Measurements from ENCODE around the gene ANKRD35. TPM values are rescaled to one million over a fixed set of nuclear protein-coding genes. Genes with fewer than 3 reads are reported as not detected.

ANKRD35 gene
- total RNA-seq, 1 donor from 2014 or later = not detected

GRCh38 chr1:145886816-145887215 is 1.1 kb upstream of the ANKRD35 start:
- no peak for DNase-seq (ENCODE audit: extremely low spot score, unreplicated experiment)
- H3K4me1 Mint-ChIP-seq (ENCODE audit: unreplicated experiment) = peaks cover 48% of the 10 kb centered on the region
- no peaks in the 10 kb centered on the region for H3K9me3 Mint-ChIP-seq (ENCODE audit: unreplicated experiment)
- no peak for TF ChIP-seq CTCF (IDR thresholded peaks at IDR 0.05)
- H3K4me3 Mint-ChIP-seq (ENCODE audit: unreplicated experiment) = peak overlapping the region; percentile 83
- peaks cover 13% of the 10 kb centered on the region for H3K27me3 Mint-ChIP-seq (ENCODE audit: unreplicated experiment)
- no peaks in the 10 kb centered on the region for H3K36me3 Mint-ChIP-seq (ENCODE audit: unreplicated experiment)
- H3K27ac Mint-ChIP-seq (ENCODE audit: unreplicated experiment) = no peak overlapping the region

GRCh38 chr1:145886390-145886789 is 724 bp upstream of the ANKRD35 start:
- Mint-ChIP-seq H3K4me3 (ENCODE audit: unreplicated experiment) (peak overlapping the region; percentile 83), H3K36me3 (ENCODE audit: unreplicated experiment) (no peaks in the 10 kb centered on the region), H3K4me1 (ENCODE audit: unreplicated experiment) (peaks cover 44% of the 10 kb centered on the region), H3K9me3 (ENCODE audit: unreplicated experiment) (no peaks in the 10 kb centered on the region), H3K27ac (ENCODE audit: unreplicated experiment) (no peak overlapping the region), H3K27me3 (ENCODE audit: unreplicated experiment) (peaks cover 13% of the 10 kb centered on the region)
- DNase-seq (ENCODE audit: extremely low spot score, unreplicated experiment) = no peak
- no peak for TF ChIP-seq CTCF (IDR thresholded peaks at IDR 0.05)

DNA sequence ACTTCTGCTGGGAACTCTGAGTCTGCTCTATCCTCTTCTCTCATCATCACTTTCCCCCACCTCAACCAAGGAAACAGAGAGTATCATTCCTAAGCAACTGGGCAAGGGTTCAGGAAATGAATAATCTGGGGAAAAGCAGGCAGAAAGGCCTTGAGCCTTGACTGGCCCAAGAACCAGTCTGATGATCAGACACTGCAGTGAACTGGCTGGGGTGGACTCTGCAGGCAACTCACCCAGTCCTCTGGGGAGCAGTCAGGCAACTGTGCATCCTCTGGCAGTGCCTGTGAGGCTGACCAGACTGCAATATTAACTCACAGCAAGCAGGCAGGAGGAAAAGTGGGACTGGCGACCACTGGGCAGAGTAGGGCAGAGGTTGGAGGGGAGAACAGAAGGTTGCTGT is 991 bp downstream of the ANKRD35 start:
- TF ChIP-seq CTCF (IDR thresholded peaks at IDR 0.05) = no peak
- Mint-ChIP-seq H3K27me3 (ENCODE audit: unreplicated experiment) (peaks cover 15% of the 10 kb centered on the region), H3K36me3 (ENCODE audit: unreplicated experiment) (no peaks in the 10 kb centered on the region), H3K9me3 (ENCODE audit: unreplicated experiment) (no peaks in the 10 kb centered on the region), H3K4me1 (ENCODE audit: unreplicated experiment) (peaks cover 27% of the 10 kb centered on the region), H3K27ac (ENCODE audit: unreplicated experiment) (no peak overlapping the region), H3K4me3 (ENCODE audit: unreplicated experiment) (peak overlapping the region; percentile 83)
- no peak for DNase-seq (ENCODE audit: extremely low spot score, unreplicated experiment)

GRCh38 chr1:145879775-145880174 is 5.9 kb downstream of the ANKRD35 start:
- Mint-ChIP-seq H3K36me3 (ENCODE audit: unreplicated experiment) (no peaks in the 10 kb centered on the region), H3K27ac (ENCODE audit: unreplicated experiment) (no peak overlapping the region), H3K4me1 (ENCODE audit: unreplicated experiment) (peaks cover 4% of the 10 kb centered on the region), H3K4me3 (ENCODE audit: unreplicated experiment) (no peak overlapping the region), H3K9me3 (ENCODE audit: unreplicated experiment) (no peaks in the 10 kb centered on the region), H3K27me3 (ENCODE audit: unreplicated experiment) (peaks cover 14% of the 10 kb centered on the region)
- DNase-seq (ENCODE audit: extremely low spot score, unreplicated experiment) = no peak
- no peak for TF ChIP-seq CTCF (IDR thresholded peaks at IDR 0.05)

DNA sequence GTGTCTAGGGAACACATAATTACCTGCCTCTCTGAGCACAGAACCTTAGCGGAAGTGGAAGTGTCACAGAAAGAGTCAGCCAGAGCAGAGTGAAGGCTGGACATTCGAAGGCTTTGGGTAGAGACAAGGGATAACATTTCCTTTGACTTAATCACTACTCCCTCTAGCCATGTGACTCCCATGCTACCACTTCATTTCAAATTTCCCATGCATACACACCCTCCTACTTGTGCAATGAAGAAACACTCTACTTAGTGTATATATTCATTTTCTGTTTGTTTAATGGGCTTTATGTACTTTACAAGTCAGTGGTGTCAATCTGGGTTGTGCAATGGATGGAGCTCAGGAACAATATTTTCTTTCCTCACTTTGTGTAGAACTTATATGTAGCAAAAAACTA is 6.9 kb downstream of the ANKRD35 start:
- no peak overlapping the region for H3K27ac Mint-ChIP-seq (ENCODE audit: unreplicated experiment)
- no peaks in the 10 kb centered on the region for H3K9me3 Mint-ChIP-seq (ENCODE audit: unreplicated experiment)
- no peaks in the 10 kb centered on the region for H3K4me1 Mint-ChIP-seq (ENCODE audit: unreplicated experiment)
- no peak for DNase-seq (ENCODE audit: extremely low spot score, unreplicated experiment)
- peaks cover 10% of the 10 kb centered on the region for H3K27me3 Mint-ChIP-seq (ENCODE audit: unreplicated experiment)
- no peak overlapping the region for H3K4me3 Mint-ChIP-seq (ENCODE audit: unreplicated experiment)
- H3K36me3 Mint-ChIP-seq (ENCODE audit: unreplicated experiment) = no peaks in the 10 kb centered on the region
- TF ChIP-seq CTCF (IDR thresholded peaks at IDR 0.05) = no peak

Data from osteocyte (in vitro differentiated cells).